SIG-M5 (cell line): Measurements from ENCODE around the gene ADARB2.

Experiments used
- DNase-seq: peaks from one replicate; lab custom pipeline; 2025; lab: John Stamatoyannopoulos, UW

Gene ADARB2

GRCh38 chr10:1188558-1189135, 548.7 kb downstream of the ADARB2 start:
- no peak for DNase-seq

GRCh38 chr10:1187855-1188557, 549.3 kb downstream of the ADARB2 start:
- no peak for DNase-seq

GRCh38 chr10:1187151-1187854, 550.0 kb downstream of the ADARB2 start:
- no peak for DNase-seq

GRCh38 chr10:1186683-1186990, 550.7 kb downstream of the ADARB2 start:
- no peak for DNase-seq

- no peak for DNase-seq
Observed at GRCh38 chr10:1185911-1186682, 551.2 kb downstream of the ADARB2 start.

- DNase-seq = no peak
Observed at GRCh38 chr10:1184541-1185430, 552.5 kb downstream of the ADARB2 start.

GRCh38 chr10:1183701-1184100, 553.6 kb downstream of the ADARB2 start:
- no peak for DNase-seq

- DNase-seq = no peak
Observed at GRCh38 chr10:1183033-1183396, 554.3 kb downstream of the ADARB2 start.

GRCh38 chr10:1182280-1183032, 554.9 kb downstream of the ADARB2 start:
- no peak for DNase-seq

- DNase-seq = no peak
Observed at GRCh38 chr10:1180836-1181235, 556.5 kb downstream of the ADARB2 start.

- DNase-seq = no peak
Observed at GRCh38 chr10:1180071-1180730, 557.1 kb downstream of the ADARB2 start.

GRCh38 chr10:1179346-1180070, 557.8 kb downstream of the ADARB2 start:
- DNase-seq = no peak

- no peak for DNase-seq
Observed at GRCh38 chr10:1178506-1178905, 558.8 kb downstream of the ADARB2 start.

- no peak for DNase-seq
Observed at GRCh38 chr10:1177936-1178335, 559.4 kb downstream of the ADARB2 start.

- no peak for DNase-seq
Observed at GRCh38 chr10:1175956-1176565, 561.3 kb downstream of the ADARB2 start.

GRCh38 chr10:1174022-1174421, 563.3 kb downstream of the ADARB2 start:
- no peak for DNase-seq

- no peak for DNase-seq
Observed at GRCh38 chr10:1173091-1173490, 564.2 kb downstream of the ADARB2 start.

- no peak for DNase-seq
Observed at GRCh38 chr10:1172256-1172984, 564.9 kb downstream of the ADARB2 start.

- DNase-seq = no peak
Observed at GRCh38 chr10:1171586-1171985, 565.7 kb downstream of the ADARB2 start.
